ENCODE measurements around the gene IFRD2.
A peak's percentile ranks its signal among the peaks of the same experiment; 100 is the strongest.
"Not testable (repeated sequence)": the region's sequence is repeated elsewhere in the genome, so short reads cannot be mapped to it uniquely, and the experiment has no call there.

Gene IFRD2

DNA sequence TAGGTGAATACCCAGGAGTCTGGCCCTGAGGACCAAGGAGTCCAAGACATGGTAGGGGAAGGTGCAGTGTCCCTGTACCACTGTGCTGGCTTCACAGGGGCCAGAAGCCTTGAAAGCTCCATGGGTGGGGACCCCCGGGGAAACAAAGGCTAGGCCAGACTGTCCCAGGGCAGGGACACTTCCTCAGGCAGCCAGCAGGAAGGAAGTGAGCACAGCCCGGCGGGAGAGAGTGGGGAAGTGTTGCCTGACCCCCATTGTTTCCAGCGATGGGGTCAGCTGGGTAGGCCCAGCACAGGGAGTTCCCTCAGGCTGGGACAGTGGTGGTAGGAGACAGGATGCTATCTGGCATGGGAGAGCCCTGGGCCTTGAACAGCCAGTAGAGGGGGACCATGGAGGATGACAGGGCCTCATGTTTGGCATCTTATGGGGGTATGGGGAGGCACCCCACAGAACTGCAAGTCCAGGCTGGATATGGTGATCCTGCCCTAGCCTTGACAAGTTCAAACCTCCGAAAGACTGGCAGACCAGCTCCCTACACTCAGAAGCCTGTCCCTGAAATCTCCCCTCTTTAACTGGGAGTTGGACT is 31.5 kb upstream of the IFRD2 start:
- no peak for DNase-seq

DNA sequence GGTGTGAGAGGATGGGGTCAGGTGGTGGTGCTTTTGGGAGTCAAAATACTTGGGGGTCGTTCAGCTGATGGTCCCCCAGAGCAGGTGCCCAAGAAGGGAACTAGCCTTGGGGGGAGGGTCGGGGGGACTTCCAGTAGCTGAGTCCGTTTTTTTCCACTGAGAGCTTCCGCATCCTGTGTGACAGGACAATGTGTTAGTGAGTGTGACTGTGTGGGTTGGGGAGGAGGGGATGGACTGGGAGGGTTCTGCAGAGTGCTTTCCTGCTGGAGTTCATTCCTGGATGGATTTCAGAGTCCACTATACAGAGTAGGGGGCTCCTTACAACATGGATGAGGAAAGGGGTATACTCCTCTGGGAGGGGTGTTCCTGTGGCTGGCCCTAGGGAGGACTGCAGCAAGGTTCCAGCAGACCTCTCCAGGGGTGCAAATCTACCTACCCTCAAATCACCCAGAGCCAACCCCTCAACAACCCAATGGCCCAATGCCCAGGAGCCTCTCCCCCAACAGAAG is 30.9 kb upstream of the IFRD2 start:
- no peak for DNase-seq

DNA sequence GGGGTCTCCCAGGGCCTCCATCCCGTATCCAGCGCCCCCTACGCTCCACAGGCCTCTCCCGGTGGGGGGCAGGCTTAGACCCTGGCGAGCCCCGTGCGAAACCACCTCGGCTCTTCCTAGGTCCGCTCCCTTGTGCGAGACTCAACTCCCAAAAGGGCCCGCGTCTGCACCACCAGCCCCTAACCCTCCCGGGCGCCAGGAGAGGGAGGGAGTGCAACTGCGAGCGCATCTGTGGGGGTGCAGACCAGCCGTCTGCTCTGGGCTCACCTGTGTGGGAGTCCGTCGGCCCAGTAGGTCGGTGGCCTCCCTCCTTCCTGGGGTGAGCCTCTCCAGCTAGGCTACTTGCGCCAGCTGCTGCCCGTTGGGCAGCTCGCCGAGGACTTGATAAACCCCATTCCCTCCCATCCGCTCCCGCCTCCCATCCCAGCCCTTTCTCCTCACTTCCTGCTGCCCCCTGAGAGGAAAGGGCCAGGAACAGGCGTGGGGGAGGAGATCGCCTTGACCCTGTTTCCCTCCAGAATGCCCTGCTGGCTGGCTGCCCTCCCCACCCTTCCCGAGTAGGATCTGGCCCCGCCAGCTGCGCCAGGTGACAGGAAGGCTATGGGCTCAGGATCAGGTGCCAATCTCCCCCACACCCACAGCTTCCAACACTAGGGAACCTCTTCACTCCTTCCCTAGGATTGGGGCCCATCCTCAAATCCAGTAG is 30.3 kb upstream of the IFRD2 start, which contains the start of gene HYAL2:
TSS of gene HYAL2 (minus strand) at position 360 of the 706 bp plus-strand sequence. CDS start 2,256 bp downstream, outside the sequence.
- no peak for DNase-seq

DNA sequence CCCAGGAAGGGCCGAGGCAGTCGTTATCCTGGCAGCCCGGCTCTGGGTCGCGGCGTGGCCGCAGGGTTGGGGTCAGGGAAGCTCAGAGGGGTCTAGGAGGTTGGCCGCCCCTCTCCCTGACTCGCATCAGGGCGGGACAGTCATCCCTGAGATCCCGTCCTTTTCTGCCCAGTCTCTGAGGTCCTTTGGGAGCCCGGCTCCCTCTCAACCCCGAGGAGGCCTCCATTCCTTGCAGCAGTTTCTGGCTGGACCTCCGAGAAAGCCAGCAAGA is 29.8 kb upstream of the IFRD2 start:
- no peak for DNase-seq

DNA sequence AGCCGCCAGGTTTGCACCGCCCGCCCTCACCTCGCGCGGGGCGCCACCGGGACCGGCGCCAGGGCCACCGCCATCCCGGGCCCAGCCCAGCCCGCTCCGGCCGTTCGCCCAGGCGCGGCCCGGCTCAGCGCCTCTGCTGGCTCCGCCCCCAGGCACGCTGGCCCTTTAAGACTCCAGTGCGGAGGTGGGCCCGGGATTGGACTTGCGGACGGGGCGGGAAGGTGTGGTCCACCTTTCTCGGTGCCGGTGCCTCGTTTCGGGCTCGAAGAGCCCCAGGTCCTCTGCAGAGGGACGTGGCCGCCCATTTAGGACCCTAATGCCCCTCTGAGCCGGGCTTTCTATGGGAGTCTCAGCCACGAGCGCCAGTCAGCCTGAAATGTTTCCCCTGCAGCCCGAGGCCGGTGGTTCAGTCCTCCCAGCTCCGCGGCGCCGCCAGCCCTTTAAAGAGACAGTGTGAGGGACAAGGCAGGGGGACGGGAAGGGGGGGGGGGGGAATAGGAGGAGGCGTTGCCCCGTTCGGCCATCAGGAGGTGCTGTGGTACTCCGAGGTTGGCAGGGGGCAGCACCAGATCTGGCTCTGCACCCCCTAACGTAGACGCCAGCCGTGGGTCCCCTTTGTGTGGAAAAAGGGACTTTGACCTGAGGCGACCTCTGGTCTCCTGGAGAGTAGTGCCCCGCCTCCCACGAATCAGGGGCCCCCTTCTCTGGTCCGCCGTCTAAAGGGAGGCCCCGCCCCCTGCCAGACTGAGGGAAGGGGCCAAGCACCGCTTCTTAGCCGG is 29.3 kb upstream of the IFRD2 start:
- peak; percentile 78 for DNase-seq

DNA sequence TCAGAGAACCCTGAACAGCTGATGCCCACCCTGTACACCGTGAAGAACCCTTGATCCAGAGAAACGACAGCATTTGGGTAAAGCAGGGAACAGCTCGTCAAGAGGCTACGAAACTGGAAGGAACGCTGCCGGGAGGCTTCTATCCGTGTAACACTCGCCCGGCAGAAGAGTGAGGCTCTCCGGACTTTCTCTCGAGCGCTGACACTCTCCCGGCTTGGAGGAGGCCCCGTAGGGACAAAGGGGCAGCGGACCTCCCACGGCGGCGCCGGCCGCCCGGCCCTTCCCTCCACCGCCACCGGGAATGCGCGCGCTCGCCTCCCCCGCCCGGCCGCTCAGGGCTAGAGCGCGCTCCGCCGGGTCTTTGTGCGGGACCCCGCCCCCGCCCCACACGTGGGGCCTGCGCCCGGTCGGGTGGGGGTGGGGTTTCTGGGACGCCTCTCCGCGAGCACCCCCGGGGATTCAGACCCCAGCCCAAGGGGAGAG is 28.7 kb upstream of the IFRD2 start:
- DNase-seq: peak; percentile 67

DNA sequence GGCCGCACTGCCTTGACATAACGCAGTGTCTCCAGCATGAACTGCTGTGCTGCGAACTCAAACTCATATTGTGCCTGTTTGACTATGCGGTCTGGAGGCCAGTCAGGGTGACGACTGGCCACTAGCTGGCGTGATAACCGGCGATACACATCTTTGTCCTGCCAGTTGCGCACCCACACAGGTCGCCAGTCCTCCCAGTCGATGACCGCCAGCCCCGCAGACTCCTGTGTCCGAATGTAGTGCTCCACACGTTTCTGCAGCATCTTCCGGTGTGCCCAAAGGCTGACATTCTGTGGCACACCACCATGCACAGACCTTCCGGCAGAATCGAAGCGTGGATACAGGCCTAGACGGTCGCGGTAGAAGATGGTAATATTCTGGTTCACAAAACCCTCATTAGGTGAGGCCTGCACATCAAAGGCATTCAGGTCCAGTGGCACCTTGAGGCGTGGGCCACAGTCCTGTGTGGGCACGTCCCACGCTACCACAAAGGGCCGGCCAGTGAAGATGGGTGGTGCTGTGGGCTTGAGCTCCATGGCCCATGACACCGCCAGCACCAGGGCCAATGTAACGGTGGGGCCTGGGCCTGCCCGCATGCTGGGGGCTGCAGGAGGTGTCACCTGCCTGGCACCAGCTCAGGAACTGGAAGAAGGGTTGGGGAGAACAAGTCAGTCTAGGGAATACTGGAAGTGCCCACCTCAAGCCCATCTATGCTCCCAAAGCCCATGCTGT is 27.8 kb upstream of the IFRD2 start:
- no peak for DNase-seq

DNA sequence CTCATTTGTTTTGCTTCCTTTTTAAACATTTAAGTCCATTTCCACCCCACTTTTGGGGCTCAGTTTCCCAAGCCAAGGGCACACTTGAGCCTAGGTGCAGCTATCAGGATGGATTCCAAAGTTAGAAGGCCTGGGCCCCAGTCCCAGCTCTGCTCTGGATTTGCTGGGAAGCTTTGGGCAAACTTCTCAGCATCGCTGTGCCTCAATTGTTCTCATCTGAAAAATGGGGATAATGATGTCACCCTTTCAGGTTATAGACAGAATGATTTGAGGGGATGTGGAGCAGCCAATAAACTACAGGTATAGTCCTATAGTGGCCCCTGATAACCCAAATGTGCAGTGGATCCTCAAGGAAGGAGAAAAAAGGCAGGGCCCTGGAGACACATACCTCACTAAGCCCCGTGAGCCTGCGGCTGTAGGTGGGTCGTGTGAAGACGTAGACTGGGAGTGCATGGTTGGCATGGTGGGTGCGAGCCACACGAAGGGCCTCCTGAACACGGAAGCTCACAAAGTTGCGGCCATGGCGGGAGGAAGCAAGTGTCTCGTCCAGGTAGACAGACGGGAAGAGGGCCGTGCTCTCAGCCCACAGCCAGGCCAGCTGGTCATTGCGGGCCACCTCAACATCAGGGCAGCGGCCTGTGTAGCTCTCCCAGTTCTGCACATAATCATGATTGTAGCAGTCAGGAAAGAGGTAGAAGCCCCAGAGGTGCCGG is 27.1 kb upstream of the IFRD2 start:
- no peak for DNase-seq

DNA sequence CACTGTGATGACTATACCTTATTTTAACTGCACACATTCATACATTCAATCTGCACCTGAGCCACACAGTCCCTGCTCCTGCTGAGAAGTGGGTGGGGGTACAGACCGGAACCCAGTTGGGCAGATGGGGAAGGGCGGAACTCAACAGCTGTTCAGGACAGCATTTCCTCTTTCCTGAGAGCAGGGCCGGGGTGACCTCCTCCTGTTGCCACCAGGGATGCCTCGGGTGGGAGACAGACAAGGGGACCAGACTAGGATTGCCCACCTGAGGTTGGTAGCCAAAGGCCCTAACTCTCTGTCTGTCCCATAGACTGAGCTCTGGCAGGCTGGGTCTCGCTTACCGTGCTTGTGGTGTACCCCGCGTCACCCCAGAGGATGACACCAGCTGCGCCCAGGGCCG is 26.4 kb upstream of the IFRD2 start:
- no peak for DNase-seq

DNA sequence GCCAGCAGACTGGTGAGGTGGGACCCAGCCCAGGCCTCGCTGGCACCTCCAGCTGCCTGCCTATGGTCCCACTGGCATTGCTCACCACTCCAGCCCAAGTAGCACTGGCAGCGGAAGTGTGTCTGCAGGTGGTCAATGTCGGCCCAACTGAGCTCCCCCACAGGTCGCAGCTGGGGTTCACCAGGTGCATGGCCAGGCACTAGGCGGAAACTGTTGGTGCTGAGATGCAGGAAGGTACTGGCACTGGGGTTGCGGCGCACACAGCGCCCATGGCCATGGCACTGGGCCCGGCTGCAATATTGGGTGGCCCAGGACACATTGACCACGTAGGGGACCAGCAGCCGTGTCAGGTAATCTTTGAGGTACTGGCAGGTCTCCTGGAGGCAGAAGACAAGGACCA is 25.9 kb upstream of the IFRD2 start:
- no peak for DNase-seq

DNA sequence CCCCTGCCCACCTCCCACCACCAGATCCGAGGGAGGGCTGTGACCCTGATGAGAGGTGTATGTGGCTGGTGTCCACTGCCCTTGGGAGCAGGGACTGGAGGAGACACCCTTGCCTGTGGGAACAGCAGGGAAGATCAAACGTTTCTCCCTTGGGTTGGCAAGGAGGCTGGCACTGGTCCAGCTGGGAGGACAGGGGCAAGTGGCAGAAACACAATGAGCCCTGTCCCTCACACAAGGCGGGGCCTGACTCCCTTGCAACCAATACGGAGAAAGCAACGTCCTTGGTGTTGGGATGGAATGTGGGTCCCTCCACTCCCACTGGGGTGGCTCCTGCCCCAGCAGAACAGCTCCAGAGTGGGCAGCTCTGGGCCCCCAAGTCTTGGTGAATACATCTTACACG is 25.1 kb upstream of the IFRD2 start:
- no peak for DNase-seq

DNA sequence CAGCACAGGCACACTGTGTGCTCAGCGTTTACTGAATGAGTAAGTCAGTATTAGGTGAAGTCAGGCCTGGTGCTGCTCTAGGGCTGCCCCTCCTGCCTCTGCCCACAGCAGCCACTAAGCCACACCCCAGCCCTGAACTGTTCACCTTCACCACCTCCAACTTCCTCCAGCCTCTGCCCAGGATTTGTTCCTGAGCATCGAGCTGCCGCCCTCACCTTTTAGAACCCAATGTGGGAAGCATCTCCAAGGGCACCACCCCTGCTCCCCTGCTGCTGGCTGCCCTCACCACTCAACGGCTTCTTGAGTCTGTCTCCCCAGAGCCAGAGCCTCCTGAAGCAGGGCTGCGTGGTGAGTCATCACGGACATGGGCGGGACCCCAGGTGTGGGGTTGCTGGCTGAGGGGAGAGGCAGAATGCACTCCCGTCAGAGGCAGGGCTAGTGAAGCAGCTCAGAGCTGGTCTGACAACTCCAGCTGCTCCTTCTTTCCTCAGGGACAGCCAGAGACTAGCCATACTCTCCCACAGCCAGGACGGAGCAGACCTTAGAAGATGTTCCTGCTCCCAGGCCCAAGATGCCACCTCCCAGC is 24.5 kb upstream of the IFRD2 start:
- peak; percentile 80 for DNase-seq

DNA sequence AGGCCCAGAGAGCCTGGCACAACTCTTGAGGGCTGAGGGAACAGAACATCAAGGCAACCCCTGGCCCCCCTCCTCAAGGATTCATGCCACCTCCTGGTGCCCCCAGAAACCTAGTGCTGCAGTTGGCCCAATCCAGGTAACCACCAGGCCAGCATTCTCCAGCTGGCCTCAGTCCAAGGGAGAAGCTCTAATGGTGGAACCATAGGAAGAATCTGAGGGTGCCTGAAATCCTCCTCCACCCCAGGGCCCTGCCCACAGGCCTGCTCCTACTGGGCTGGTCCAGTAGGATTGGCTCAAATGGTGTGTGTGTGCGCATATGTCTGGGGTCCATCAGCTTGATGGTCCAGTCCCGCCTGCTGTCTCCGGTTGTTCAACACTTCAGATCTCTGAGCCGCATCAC is 22.6 kb upstream of the IFRD2 start:
- DNase-seq: no peak

DNA sequence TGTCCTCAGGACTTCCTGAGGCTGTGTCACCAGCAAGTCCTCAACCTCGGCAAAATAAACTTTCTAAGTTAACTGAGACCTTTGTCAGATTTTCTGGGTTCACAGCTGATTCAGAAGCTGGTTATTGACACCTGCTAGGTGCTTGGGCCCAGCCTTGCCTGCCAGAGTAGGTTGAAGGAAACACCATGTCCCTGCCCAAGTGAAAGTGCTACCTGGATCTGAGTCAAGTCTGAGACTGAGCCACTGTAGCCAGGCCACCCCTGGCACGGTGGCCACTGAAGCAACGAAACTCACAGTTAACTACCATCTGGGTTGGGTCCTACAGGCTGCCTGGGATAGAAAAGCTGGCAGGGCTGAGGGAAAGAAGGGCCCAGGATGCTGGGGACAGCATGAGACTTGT is 22.1 kb upstream of the IFRD2 start:
- DNase-seq: no peak

DNA sequence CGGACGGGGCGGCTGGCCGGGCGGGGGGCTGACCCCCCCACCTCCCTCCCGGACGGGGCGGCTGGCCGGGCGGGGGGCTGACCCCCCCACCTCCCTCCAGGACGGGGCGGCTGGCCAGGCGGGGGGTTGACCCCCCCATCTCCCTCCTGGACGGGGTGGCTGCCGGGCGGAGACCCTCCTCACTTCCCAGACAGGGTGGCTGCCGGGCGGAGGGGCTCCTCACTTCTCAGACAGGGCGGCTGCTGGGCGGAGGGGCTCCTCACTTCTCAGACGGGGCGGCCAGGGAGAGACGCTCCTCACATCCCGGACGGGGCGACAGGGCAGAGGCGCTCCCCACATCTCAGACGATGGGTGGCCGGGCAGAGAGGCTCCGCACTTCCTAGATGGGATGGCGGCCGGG is 19.8 kb upstream of the IFRD2 start:
- not testable (repeated sequence) for DNase-seq

DNA sequence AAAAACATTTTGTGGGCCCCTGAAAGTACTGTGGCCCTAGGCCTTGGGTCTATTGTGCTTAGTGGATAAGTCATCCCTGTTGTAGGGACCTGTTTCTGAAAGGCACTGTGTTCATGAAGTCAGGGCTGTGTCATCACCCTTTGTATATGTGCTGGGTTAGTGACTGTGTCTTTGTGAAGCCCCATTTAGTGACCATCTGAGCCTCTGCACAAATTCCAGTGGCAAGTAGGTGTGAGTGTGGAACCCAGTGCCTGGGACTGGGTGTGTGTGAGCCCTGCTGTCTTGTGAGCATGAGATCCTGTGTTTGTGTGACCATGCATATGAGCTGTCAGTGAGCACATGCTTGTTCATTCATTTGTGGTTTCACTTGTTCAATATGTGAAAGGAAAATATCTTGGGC is 12.4 kb upstream of the IFRD2 start:
- no peak for DNase-seq

DNA sequence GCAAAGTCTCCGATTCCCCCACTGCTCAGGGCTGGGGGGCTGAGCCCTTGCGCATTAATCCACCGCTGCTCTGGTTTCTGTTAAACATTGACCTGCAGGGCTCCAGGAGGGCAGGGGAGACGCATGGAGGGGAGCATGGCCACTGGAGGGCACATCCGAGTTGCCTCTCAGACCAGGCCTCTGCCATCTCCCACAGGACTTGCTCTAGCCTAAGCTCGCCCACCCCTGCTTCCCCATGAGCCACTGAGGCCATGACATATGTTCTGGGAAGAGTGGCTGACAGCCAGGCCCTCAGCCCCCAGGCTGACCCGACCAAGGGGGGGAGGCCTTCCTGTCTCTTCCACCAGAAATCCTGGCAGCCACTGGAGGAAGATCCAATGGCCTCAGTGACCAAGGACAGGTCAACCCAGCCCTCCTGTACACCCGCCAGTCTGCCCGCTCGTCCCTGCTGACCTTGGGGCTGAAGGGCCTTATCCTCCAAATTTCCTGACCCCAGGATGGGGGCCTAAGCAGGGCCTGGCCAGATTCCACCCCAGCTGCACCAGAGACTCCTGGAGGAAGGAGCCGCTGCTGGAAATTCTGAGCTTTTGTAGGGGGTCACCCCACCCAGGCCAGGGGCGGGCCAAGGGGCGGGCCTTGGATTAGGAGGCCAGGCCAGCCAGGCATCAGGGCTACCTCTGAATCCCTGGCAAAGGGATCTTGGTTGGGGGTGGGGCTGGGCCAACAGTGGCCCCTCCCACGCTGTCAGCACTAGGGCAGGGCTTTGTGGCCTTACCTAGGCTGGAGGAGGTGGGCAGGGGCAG is 11.0 kb upstream of the IFRD2 start, which contains the start of gene HYAL1:
TSS of gene HYAL1 (minus strand) at position 562 of the 803 bp plus-strand sequence. CDS start 618 bp downstream, outside the sequence.
- no peak for DNase-seq

DNA sequence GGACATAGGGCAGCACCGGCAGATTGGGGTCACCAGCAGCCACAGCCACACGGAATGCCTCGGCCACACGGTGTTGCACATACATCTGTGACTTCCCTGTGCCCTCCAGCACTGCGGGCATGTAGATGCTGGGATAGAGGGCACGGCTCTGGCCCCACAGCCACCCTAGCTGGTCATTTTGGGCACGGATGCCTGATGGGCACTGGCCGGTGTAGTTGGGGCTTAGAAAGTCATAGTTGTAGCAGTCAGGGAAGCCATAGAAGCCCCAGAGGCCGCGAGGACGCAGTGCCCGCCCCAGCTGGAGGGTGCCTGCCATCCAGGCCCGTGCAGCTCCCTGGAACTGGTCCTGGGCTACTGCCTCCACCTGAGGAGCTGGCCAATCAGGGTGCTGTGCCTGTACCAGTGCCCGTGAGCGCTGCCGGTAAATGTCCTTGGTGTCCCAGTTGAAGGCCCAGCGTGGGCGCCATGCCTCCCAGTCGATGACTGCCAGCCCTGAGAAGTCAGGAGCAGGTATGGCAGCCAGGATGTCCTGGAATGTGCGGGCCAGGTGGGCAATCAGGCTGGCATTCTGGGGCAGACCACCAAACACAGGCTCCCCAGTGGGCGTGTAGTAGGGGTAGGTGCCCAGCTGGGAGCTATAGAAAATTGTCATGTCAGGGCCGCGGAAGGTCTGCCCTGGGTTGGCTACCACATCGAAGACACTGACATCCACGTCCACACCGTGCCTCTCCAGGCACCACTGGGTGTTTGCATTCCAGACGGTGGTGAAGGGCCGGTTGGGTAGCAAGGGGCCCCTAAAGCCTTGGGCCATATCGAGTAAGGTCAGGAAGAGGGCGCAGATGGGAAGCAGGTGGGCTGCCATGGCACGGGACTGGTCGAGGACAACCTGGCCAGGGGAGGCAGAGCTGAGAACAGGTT is 10.1 kb upstream of the IFRD2 start:
- DNase-seq: no peak

DNA sequence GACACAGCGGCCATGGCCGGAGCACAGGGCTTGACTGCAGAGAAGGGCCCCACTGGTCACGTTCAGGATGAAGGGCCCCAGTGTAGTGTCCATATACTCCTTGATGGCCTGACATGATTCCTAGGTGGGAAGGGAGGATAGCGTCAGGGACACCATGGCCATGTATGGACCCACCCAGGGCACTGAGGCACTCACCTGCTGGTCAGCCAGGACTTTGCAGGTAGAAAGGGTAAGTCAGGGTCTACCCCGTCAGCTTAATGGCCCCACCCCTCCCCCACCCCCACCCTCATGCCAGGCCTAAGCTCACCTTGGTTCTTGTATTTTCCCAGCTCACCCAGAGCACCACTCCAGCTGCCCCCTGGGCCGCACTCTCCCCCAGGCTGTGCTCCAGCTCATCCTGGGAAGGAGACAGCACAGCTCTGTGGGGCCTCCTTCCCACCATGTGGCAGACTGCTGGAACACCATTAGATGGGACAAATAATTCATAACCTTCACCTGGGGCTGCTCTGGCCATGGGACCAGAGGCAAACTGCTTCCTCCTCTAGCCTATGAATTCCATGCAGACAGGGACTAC is 8.5 kb upstream of the IFRD2 start:
- DNase-seq: no peak
